WTC11 (cell line): Measurements from ENCODE around the gene MTX2. TPM values are rescaled to one million over a fixed set of nuclear protein-coding genes. Genes with fewer than 3 reads are reported as not detected.

Experiments
- ATAC-seq: fragments of 200-7000 bp; cut with Tn5 transposase; 2 replicates; pipeline ENCODE4 v1.10.0; 2021; ENCODE audit warnings: mild to moderate bottlenecking, moderate library complexity
- CTCF ChIA-PET: fragments of 300-600 bp; sonication (Branson Sonifier 250); formaldehyde crosslinking; loops from one replicate; lab custom pipeline; 2021; ENCODE audit warnings: antibody characterized with exemption; lab: Charles Lee
- POLR2A ChIA-PET: fragments of 350-600 bp; sonication (Branson Sonifier 250); formaldehyde crosslinking; loops from one replicate; lab custom pipeline; 2021; ENCODE audit warnings: antibody characterized with exemption; lab: Charles Lee
- DNase-seq: peaks from one replicate; pipeline ENCODE4 v3.0.0; 2021; ENCODE audit warnings: low spot score
- H3K27ac Mint-ChIP-seq: 2 replicates; pipeline ENCODE4 v1.8.0; 2021; ENCODE audit warnings: mixed read lengths
- H3K27me3 Mint-ChIP-seq: 2 replicates; pipeline ENCODE4 v1.8.0; 2021; ENCODE audit warnings: low read depth, mild to moderate bottlenecking, moderate library complexity, mixed read lengths
- H3K36me3 Mint-ChIP-seq: 2 replicates; pipeline ENCODE4 v1.8.0; 2021; ENCODE audit warnings: mixed read lengths
- H3K4me1 Mint-ChIP-seq: 2 replicates; pipeline ENCODE4 v1.8.0; 2022; ENCODE audit warnings: mixed read lengths
- H3K4me3 Mint-ChIP-seq: 2 replicates; pipeline ENCODE4 v1.8.0; 2021; ENCODE audit warnings: mild to moderate bottlenecking, moderate library complexity, mixed read lengths
- H3K9me3 Mint-ChIP-seq: 2 replicates; pipeline ENCODE4 v1.8.0; 2021; ENCODE audit warnings: mixed read lengths
- CBFB ChIP-seq: sonication (generic); formaldehyde crosslinking; IDR thresholded peaks from 2 replicates; pipeline ENCODE4 v1.8.1; 2022; ENCODE audit warnings: mild to moderate bottlenecking, low read depth, missing genetic modification reagents
- CTCF ChIP-seq: fragments of 200-600 bp; IDR thresholded peaks from 2 replicates; pipeline ENCODE4 v1.8.0; 2022; ENCODE audit warnings: antibody characterized with exemption
- E2F4 ChIP-seq: sonication (generic); formaldehyde crosslinking; IDR thresholded peaks from 2 replicates; pipeline ENCODE4 v1.8.1; 2022; ENCODE audit warnings: low read depth, mild to moderate bottlenecking, moderate library complexity, missing genetic modification reagents, borderline replicate concordance
- ELF4 ChIP-seq: sonication (generic); formaldehyde crosslinking; IDR thresholded peaks from 2 replicates; pipeline ENCODE4 v1.8.1; 2022; ENCODE audit warnings: low read depth, mild to moderate bottlenecking, moderate library complexity, missing genetic modification reagents
- EMX1 ChIP-seq: fragments of 250-450 bp; sonication (Bioruptor Pico); IDR thresholded peaks from 2 replicates; pipeline ENCODE4 v1.8.0; 2021; ENCODE audit warnings: mild to moderate bottlenecking
- FOXK1 ChIP-seq: sonication (generic); formaldehyde crosslinking; IDR thresholded peaks from 2 replicates; pipeline ENCODE4 v1.8.0; 2022; ENCODE audit warnings: mild to moderate bottlenecking, moderate library complexity, missing genetic modification reagents
- KAT7 ChIP-seq: sonication (generic); formaldehyde crosslinking; IDR thresholded peaks from 2 replicates; pipeline ENCODE4 v1.8.1; 2023; ENCODE audit warnings: missing genetic modification reagents, mild to moderate bottlenecking, borderline replicate concordance
- MXD4 ChIP-seq: fragments of 250-450 bp; sonication (Bioruptor Pico); IDR thresholded peaks from 2 replicates; pipeline ENCODE4 v1.8.0; 2021; ENCODE audit warnings: mild to moderate bottlenecking, moderate library complexity, borderline replicate concordance
- NR2C2 ChIP-seq: sonication (generic); formaldehyde crosslinking; IDR thresholded peaks from 2 replicates; pipeline ENCODE4 v1.8.0; 2022; ENCODE audit warnings: mild to moderate bottlenecking, missing genetic modification reagents
- PRRX2 ChIP-seq: fragments of 250-450 bp; sonication (Bioruptor Pico); IDR thresholded peaks from 2 replicates; pipeline ENCODE4 v1.8.0; 2021; ENCODE audit warnings: mild to moderate bottlenecking
- RELA ChIP-seq: sonication (generic); formaldehyde crosslinking; IDR thresholded peaks from 2 replicates; pipeline ENCODE4 v1.8.1; 2022; ENCODE audit warnings: missing genetic modification reagents, mild to moderate bottlenecking, borderline replicate concordance
- SMAD3 ChIP-seq: sonication (generic); formaldehyde crosslinking; IDR thresholded peaks from 2 replicates; pipeline ENCODE4 v1.8.0; 2022; ENCODE audit warnings: missing genetic modification reagents, mild to moderate bottlenecking, borderline replicate concordance
- TEAD1 ChIP-seq: sonication (generic); formaldehyde crosslinking; IDR thresholded peaks from 2 replicates; pipeline ENCODE4 v1.8.0; 2022; ENCODE audit warnings: mild to moderate bottlenecking, missing genetic modification reagents
- USF2 ChIP-seq: sonication (generic); formaldehyde crosslinking; IDR thresholded peaks from 2 replicates; pipeline ENCODE4 v1.8.1; 2023; ENCODE audit warnings: mild to moderate bottlenecking, missing genetic modification reagents, moderate library complexity
- ZBTB21 ChIP-seq: sonication (generic); formaldehyde crosslinking; IDR thresholded peaks from 2 replicates; pipeline ENCODE4 v1.8.1; 2023; ENCODE audit warnings: mild to moderate bottlenecking, missing genetic modification reagents, borderline replicate concordance
- ZBTB43 ChIP-seq: sonication (generic); formaldehyde crosslinking; IDR thresholded peaks from 2 replicates; pipeline ENCODE4 v1.8.1; 2023; ENCODE audit warnings: mild to moderate bottlenecking, missing genetic modification reagents
- ZMAT4 ChIP-seq: fragments of 250-450 bp; sonication (Bioruptor Pico); IDR thresholded peaks from 2 replicates; pipeline ENCODE4 v1.9.0; 2021; ENCODE audit warnings: mild to moderate bottlenecking
- ZNF232 ChIP-seq: sonication (generic); formaldehyde crosslinking; IDR thresholded peaks from 2 replicates; pipeline ENCODE4 v1.8.0; 2022; ENCODE audit warnings: mild to moderate bottlenecking, missing genetic modification reagents
- ZNF396 ChIP-seq: fragments of 250-450 bp; sonication (Bioruptor Pico); IDR thresholded peaks from 2 replicates; pipeline ENCODE4 v1.8.0; 2021; ENCODE audit warnings: mild to moderate bottlenecking, moderate library complexity, borderline replicate concordance
- ZNF423 ChIP-seq: fragments of 250-450 bp; sonication (Bioruptor Pico); IDR thresholded peaks from 2 replicates; pipeline ENCODE4 v2.1.2; 2022; ENCODE audit warnings: mild to moderate bottlenecking, moderate library complexity
- ZNF425 ChIP-seq: fragments of 250-450 bp; sonication (Bioruptor Pico); conservative IDR thresholded peaks from 2 replicates; pipeline ENCODE4 v1.9.0; 2021; ENCODE audit warnings: mild to moderate bottlenecking
- ZNF512 ChIP-seq: sonication (generic); formaldehyde crosslinking; IDR thresholded peaks from 2 replicates; pipeline ENCODE4 v1.8.1; 2022; ENCODE audit warnings: missing genetic modification reagents, borderline replicate concordance
- ZNF671 ChIP-seq: fragments of 250-450 bp; sonication (Bioruptor Pico); IDR thresholded peaks from 2 replicates; pipeline ENCODE4 v1.8.0; 2021; ENCODE audit warnings: mild to moderate bottlenecking
- total RNA-seq: library from RNA; stranded (reverse); gene quantifications from 3 replicates; pipeline ENCODE4 v1.2.3, GENCODE V29; 2021

Gene MTX2
- total RNA-seq, 1 experiment from 2014 or later: 33.6 TPM

- ATAC-seq: peak; percentile 69
- H3K27ac Mint-ChIP-seq: 0 out of 2 replicates have a peak overlapping the region, but pooled peaks have one; percentile 59
- ChIA-PET POLR2A (no interaction called here), CTCF (interaction anchor here (0.6 to 1.4 kb wide), 3 partner anchors 152 to 359 kb away, joined by 3 to 7 read pairs (median 3); no protein-coding TSS in a partner anchor)
- peaks cover 23% of the 10 kb centered on the region for H3K4me1 Mint-ChIP-seq
- no peak overlapping the region for H3K4me3 Mint-ChIP-seq
- H3K27me3 Mint-ChIP-seq: no peaks in the 10 kb centered on the region
- H3K36me3 Mint-ChIP-seq: no peaks in the 10 kb centered on the region
- H3K9me3 Mint-ChIP-seq: no peaks in the 10 kb centered on the region
- no peak for DNase-seq
- TF ChIP-seq USF2 (CRISPR knock-in tag) (no peak), RELA (CRISPR knock-in tag) (no peak), ZBTB43 (CRISPR knock-in tag) (no peak), PRRX2 (CRISPR knock-in tag) (no peak), KAT7 (CRISPR knock-in tag) (no peak), ZNF232 (CRISPR knock-in tag) (no peak), SMAD3 (CRISPR knock-in tag) (no peak), ZMAT4 (CRISPR knock-in tag) (no peak), EMX1 (CRISPR knock-in tag) (no peak), CTCF (no peak), ZNF425 (CRISPR knock-in tag) (no peak), ZNF671 (no peak), MXD4 (CRISPR knock-in tag) (no peak), E2F4 (CRISPR knock-in tag) (no peak), FOXK1 (CRISPR knock-in tag) (no peak)
These were observed 24.1 kb downstream of the MTX2 start for GRCh38 chr2:176293334-176293733.

GRCh38 chr2:176297067-176297466 is 27.8 kb downstream of the MTX2 start:
- Mint-ChIP-seq H3K4me1 (peaks cover 14% of the 10 kb centered on the region), H3K27me3 (no peaks in the 10 kb centered on the region), H3K4me3 (no peak overlapping the region), H3K9me3 (no peaks in the 10 kb centered on the region), H3K27ac (no peak overlapping the region), H3K36me3 (no peaks in the 10 kb centered on the region)
- POLR2A ChIA-PET: no interaction called here
- ATAC-seq (no peak), DNase-seq (no peak)
- CTCF ChIA-PET: interaction anchor here (1.2 kb wide), 1 partner anchor 156 kb away, joined by 3 read pairs; no protein-coding TSS in a partner anchor
- TF ChIP-seq ELF4 (no peak), ZNF512 (CRISPR knock-in tag) (no peak), SMAD3 (CRISPR knock-in tag) (no peak), NR2C2 (CRISPR knock-in tag) (no peak), ZBTB43 (CRISPR knock-in tag) (no peak), ZBTB21 (no peak), TEAD1 (CRISPR knock-in tag) (no peak), ZNF423 (CRISPR knock-in tag) (no peak), CBFB (no peak), ZNF396 (no peak)
